ENCODE data around the gene CMTM8. TPM values are rescaled to one million over a fixed set of nuclear protein-coding genes. Genes with fewer than 3 reads are reported as not detected.

The CMTM8 gene
- total RNA-seq, 4 donors from 2014 or later, result 1.4 to 4.1 (median 2.9) TPM

DNA sequence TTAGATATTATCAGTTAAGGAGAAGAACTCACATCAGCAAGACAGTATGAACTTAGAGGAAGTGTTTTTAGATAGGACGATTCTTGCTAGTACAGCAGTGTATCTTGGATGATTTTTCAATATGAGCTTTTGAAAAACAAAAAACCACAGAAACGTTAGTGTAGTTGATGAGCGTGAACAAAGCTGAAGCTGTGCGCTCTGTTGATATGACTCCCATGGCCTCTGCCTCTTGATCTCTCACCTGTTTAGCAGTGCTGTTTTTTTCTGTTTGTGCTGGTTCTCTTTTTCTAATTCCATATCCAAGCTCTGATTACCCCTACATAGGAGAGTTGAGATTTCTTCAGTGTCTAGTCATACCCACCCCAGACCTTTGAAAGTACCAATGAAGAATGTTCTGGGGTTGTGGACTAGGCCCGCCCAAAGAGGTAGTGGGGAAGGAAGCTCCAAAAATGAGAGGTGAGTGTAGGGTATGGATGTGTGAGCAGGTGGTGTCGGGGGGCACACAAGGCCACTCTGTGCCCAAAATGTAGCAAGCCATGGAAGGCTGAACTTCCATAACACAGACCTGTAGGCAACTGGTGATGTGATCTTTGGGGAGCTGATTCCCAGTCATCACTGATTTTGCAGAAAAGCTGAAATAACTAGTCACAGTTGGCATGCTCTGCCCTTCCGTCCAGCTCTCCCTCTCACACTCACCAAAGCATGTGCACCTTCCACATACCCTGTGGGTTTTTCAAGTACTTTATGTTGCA is 133.2 kb downstream of the CMTM8 start:
- TF ChIP-seq POLR2A (IDR thresholded peaks at IDR 0.05), result no peak
- TF ChIP-seq, protein P1, sequence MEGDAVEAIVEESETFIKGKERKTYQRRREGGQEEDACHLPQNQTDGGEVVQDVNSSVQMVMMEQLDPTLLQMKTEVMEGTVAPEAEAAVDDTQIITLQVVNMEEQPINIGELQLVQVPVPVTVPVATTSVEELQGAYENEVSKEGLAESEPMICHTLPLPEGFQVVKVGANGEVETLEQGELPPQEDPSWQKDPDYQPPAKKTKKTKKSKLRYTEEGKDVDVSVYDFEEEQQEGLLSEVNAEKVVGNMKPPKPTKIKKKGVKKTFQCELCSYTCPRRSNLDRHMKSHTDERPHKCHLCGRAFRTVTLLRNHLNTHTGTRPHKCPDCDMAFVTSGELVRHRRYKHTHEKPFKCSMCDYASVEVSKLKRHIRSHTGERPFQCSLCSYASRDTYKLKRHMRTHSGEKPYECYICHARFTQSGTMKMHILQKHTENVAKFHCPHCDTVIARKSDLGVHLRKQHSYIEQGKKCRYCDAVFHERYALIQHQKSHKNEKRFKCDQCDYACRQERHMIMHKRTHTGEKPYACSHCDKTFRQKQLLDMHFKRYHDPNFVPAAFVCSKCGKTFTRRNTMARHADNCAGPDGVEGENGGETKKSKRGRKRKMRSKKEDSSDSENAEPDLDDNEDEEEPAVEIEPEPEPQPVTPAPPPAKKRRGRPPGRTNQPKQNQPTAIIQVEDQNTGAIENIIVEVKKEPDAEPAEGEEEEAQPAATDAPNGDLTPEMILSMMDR (IDR thresholded peaks at IDR 0.05 in 4 of 5, conservative IDR thresholded peaks at IDR 0.05 in 1 of 5), result no peak
- ATAC-seq, result no peak
- in situ Hi-C loops (cut with MboI; ENCODE audit: low sequenced_read_pairs in 4 of 4), result loop anchor here in 3 of 4 donors (5.0 to 25.0 kb wide), 3 partner anchors 101 to 291 kb away; no protein-coding TSS in a partner anchor
- no peak overlapping the region for H3K4me3 ChIP-seq
- H3K36me3 ChIP-seq, result no peaks in the 10 kb centered on the region
- H3K9me3 ChIP-seq, result no peaks in the 10 kb centered on the region
- no peaks in the 10 kb centered on the region for H3K27me3 ChIP-seq
- H3K27ac ChIP-seq, result no peak overlapping the region
- intact Hi-C loops (cut with DNase I; ENCODE audit: low total_unique reads), result loop anchor here (10.0 kb wide), 1 partner anchor 293 kb away; no protein-coding TSS in a partner anchor
- no peaks in the 10 kb centered on the region for H3K4me1 ChIP-seq
- no peak for DNase-seq

DNA sequence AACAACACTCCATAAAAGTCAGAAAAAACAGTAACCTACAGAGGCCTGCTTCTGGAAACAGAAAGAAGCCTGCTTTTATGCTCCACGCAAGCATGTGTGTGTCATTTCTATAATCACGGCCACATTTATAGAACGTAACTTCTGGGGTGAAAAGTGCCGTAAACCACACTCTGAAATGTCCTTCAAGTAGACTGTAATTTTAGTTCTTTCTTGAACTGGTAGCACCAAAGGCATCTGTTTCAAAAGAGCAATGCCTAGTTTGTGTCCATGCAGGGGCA is 133.7 kb downstream of the CMTM8 start:
- DNase-seq (no peak), ATAC-seq (no peak)
- Histone ChIP-seq H3K36me3 (no peaks in the 10 kb centered on the region), H3K27me3 (no peaks in the 10 kb centered on the region), H3K9me3 (no peaks in the 10 kb centered on the region), H3K27ac (no peak overlapping the region), H3K4me3 (no peak overlapping the region), H3K4me1 (no peaks in the 10 kb centered on the region)
- intact Hi-C loops (cut with DNase I; ENCODE audit: low total_unique reads), result loop anchor here (10.0 kb wide), 1 partner anchor 293 kb away; no protein-coding TSS in a partner anchor
- TF ChIP-seq, protein P1 (IDR thresholded peaks at IDR 0.05 in 4 of 5, conservative IDR thresholded peaks at IDR 0.05 in 1 of 5), result no peak
- no peak for TF ChIP-seq POLR2A (IDR thresholded peaks at IDR 0.05)
- in situ Hi-C loops (cut with MboI; ENCODE audit: low sequenced_read_pairs in 4 of 4), result loop anchor here in 3 of 4 donors (5.0 to 25.0 kb wide), 3 partner anchors 100 to 290 kb away; no protein-coding TSS in a partner anchor

DNA sequence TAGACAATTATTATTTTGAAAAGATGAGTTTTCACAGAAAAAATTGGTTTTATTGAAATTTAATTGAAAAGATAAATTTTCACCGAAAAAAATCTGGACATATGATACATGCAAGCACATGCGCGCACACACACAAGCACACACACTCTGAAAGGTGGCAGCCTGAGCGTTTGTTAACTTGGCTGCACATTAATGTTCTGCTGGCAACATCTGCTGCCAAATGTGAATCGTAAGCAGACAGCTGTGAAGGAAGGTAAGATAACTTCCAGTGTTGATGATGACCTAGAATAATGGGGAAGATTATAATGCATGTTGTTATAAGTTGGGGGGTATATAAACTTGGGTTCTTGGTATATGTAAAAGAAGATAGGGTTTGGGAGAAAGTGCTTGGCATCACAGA is 134.8 kb downstream of the CMTM8 start:
- no peaks in the 10 kb centered on the region for H3K9me3 ChIP-seq
- no peaks in the 10 kb centered on the region for H3K27me3 ChIP-seq
- intact Hi-C loops (cut with DNase I; ENCODE audit: low total_unique reads) (loop anchor here (10.0 kb wide), 1 partner anchor 292 kb away; no protein-coding TSS in a partner anchor), in situ Hi-C loops (cut with MboI; ENCODE audit: low sequenced_read_pairs in 4 of 4) (loop anchor here in 3 of 4 donors (5.0 to 25.0 kb wide), 3 partner anchors 99 to 289 kb away; no protein-coding TSS in a partner anchor)
- no peak for ATAC-seq
- TF ChIP-seq, protein P1 (IDR thresholded peaks at IDR 0.05 in 4 of 5, conservative IDR thresholded peaks at IDR 0.05 in 1 of 5), result no peak
- no peak for TF ChIP-seq POLR2A (IDR thresholded peaks at IDR 0.05)
- no peaks in the 10 kb centered on the region for H3K36me3 ChIP-seq
- no peaks in the 10 kb centered on the region for H3K4me1 ChIP-seq
- no peak for DNase-seq
- H3K27ac ChIP-seq, result no peak overlapping the region
- no peak overlapping the region for H3K4me3 ChIP-seq

DNA sequence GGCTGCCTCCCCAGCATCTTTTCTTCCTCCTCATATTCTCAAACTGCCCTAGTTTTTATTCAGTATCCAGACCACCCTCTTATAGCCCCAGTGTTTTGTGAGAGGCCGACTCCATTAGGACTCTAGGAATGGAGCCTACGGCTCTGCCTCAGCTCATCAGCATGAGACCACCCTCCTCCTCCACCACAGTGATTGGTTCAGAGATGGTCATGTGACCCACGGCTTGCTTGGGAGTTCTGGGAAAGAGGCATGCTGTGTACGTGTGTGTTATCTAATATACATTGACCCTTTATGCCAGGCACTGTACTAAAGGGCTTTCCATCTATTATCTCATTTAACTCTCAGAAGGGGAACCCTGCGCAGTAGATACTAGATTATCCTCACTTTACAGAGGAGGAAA is 135.4 kb downstream of the CMTM8 start:
- no peaks in the 10 kb centered on the region for H3K27me3 ChIP-seq
- no peaks in the 10 kb centered on the region for H3K36me3 ChIP-seq
- DNase-seq (no peak), ATAC-seq (no peak)
- intact Hi-C loops (cut with DNase I; ENCODE audit: low total_unique reads) (loop anchor here (10.0 kb wide), 1 partner anchor 291 kb away; no protein-coding TSS in a partner anchor), in situ Hi-C loops (cut with MboI; ENCODE audit: low sequenced_read_pairs in 4 of 4) (loop anchor here in 3 of 4 donors (5.0 to 25.0 kb wide), 3 partner anchors 98 to 288 kb away; no protein-coding TSS in a partner anchor)
- no peaks in the 10 kb centered on the region for H3K4me1 ChIP-seq
- TF ChIP-seq, protein P1 (IDR thresholded peaks at IDR 0.05 in 4 of 5, conservative IDR thresholded peaks at IDR 0.05 in 1 of 5), result no peak
- no peak for TF ChIP-seq POLR2A (IDR thresholded peaks at IDR 0.05)
- H3K9me3 ChIP-seq, result no peaks in the 10 kb centered on the region
- H3K27ac ChIP-seq, result no peak overlapping the region
- H3K4me3 ChIP-seq, result no peak overlapping the region
